K562 (cell line): ENCODE measurements around the gene BID. TPM values are rescaled to one million over a fixed set of nuclear protein-coding genes. Genes with fewer than 3 reads are reported as not detected.
A peak's percentile ranks its signal among the peaks of the same experiment; 100 is the strongest.

Experiments
- ATAC-seq: fragments of 200-7000 bp; cut with Tn5 transposase; 3 replicates; pipeline ENCODE4 v1.9.1; 2020; ENCODE audit warnings: moderate library complexity
- BruUV-seq: library from RNA; stranded (reverse); fragments of 400-500 nt; replicated peaks from 2 replicates; lab custom pipeline; 2021; lab: Mats Ljungman, UMichigan
- CTCF ChIA-PET: fragments of 300-600 bp; formaldehyde crosslinking; extraction: SDS; loops from one replicate; lab custom pipeline; 2021; ENCODE audit warnings: low intra/inter-chr PET ratio; lab: Yijun Ruan, JAX
- POLR2A ChIA-PET: fragments of 300-600, 350-650 bp; sonication (Branson Sonifier 250); formaldehyde crosslinking; extraction: SDS; loops from one replicate; lab custom pipeline; 2021; ENCODE audit warnings: antibody characterized with exemption, inconsistent platforms; lab: Yijun Ruan, JAX
- DNase-seq, 4 experiments: peaks; one replicate each; pipeline versions ENCODE4 v3.0.0 to v3.0.0-alpha.2; 2011 to 2018; ENCODE audit warnings: low spot score in 3 of 4, mixed read lengths in 3 of 4; ENCODE audit errors: extremely low read depth in 1 of 4
- FAIRE-seq: peaks from 2 replicates; lab custom pipeline; 2011; peaks lifted over from hg19 to GRCh38; lab: Jason Lieb, UNC
- H2AFZ ChIP-seq: 2 replicates; pipeline ENCODE4 v1.6.0; 2011; ENCODE audit warnings: low read depth, low read length, control low read depth, inconsistent platforms
- H3K27ac ChIP-seq: fragments of 200-600 bp; 3 replicates; pipeline ENCODE4 v1.8.0; 2011; ENCODE audit warnings: low read depth, mild to moderate bottlenecking, control low read depth, inconsistent platforms, low read length, moderate library complexity, mixed read lengths; ENCODE audit errors: extremely low read depth
- H3K27me3 ChIP-seq, 2 experiments: fragments of 300-600 bp in 1 of 2; 2 replicates in 1 of 2; 3 replicates in 1 of 2; pipeline versions ENCODE4 v1.6.0 to v1.8.0; 2011; ENCODE audit warnings: inconsistent platforms in 2 of 2, low read length in 2 of 2, mild to moderate bottlenecking in 1 of 2, mixed read lengths in 1 of 2, moderate library complexity in 1 of 2; ENCODE audit not compliant: control insufficient read depth in 2 of 2, insufficient read depth in 2 of 2
- H3K36me3 ChIP-seq: fragments of 300-600 bp; 3 replicates; pipeline ENCODE4 v1.8.0; 2011; ENCODE audit warnings: mild to moderate bottlenecking, low read length, inconsistent platforms; ENCODE audit not compliant: control insufficient read depth, insufficient read depth
- H3K4me1 ChIP-seq, 2 experiments: fragments of 200-600 bp in 1 of 2; replicated peaks in 1 of 2; 2 replicates in 1 of 2; 3 replicates in 1 of 2; pipeline versions ENCODE4 v1.5.1 to v1.8.0; 2011; ENCODE audit warnings: inconsistent platforms in 2 of 2, low read length in 2 of 2, mild to moderate bottlenecking in 1 of 2, mixed read lengths in 1 of 2, moderate library complexity in 1 of 2; ENCODE audit not compliant: control insufficient read depth in 2 of 2, insufficient read depth in 2 of 2
- H3K4me2 ChIP-seq: 2 replicates; pipeline ENCODE4 v1.6.1; 2011; ENCODE audit warnings: low read length, control low read depth, inconsistent platforms, mixed read lengths; ENCODE audit not compliant: insufficient read depth
- H3K4me3 ChIP-seq: fragments of 200-600 bp; sonication (generic), shearing (Covaris generic); 2 replicates; pipeline ENCODE4 v1.5.1; 2016; ENCODE audit warnings: control low read depth, inconsistent platforms
- H3K79me2 ChIP-seq: fragments of 200-600 bp; 3 replicates; pipeline ENCODE4 v1.8.0; 2011; ENCODE audit warnings: low read length, inconsistent platforms; ENCODE audit not compliant: control insufficient read depth, insufficient read depth
- H3K9ac ChIP-seq, 2 experiments: 2 replicates each; pipeline versions ENCODE4 v1.6.0 to v1.6.1; 2011; ENCODE audit warnings: low read depth in 2 of 2, low read length in 2 of 2, control low read depth in 1 of 2, inconsistent platforms in 1 of 2, mild to moderate bottlenecking in 1 of 2, mixed read lengths in 1 of 2; ENCODE audit not compliant: insufficient read depth in 1 of 2
- H3K9me1 ChIP-seq: one replicate; pipeline ENCODE4 v1.6.0; 2011; ENCODE audit warnings: inconsistent platforms, mild to moderate bottlenecking, low read length, moderate library complexity; ENCODE audit not compliant: control insufficient read depth, insufficient read depth
- H3K9me3 ChIP-seq: replicated peaks from 2 replicates; pipeline ENCODE4 v1.5.1; 2011; ENCODE audit warnings: low read depth, low read length, inconsistent platforms; ENCODE audit not compliant: control insufficient read depth, insufficient read depth
- H4K20me1 ChIP-seq: replicated peaks from 2 replicates; pipeline ENCODE4 v1.6.1; 2011; ENCODE audit warnings: low read length, inconsistent platforms, mixed read lengths; ENCODE audit not compliant: control insufficient read depth, insufficient read depth
- CHD1 ChIP-seq: fragments of 200-600 bp; sonication (generic); IDR thresholded peaks from one replicate; pipeline ENCODE4 v1.6.1; 2012; ENCODE audit warnings: mild to moderate bottlenecking, moderate library complexity, low read length, inconsistent platforms
- EP300 ChIP-seq: IDR thresholded peaks from 2 replicates; pipeline ENCODE4 v1.6.1; 2012; ENCODE audit warnings: low read length, improper control_type of control experiment
- POLR2B ChIP-seq: fragments of 450-650 bp; IDR thresholded peaks from 2 replicates; pipeline ENCODE4 v1.6.1; 2018; ENCODE audit warnings: low read depth; ENCODE audit not compliant: partially characterized antibody
- PPARD ChIP-seq: fragments of 250-450 bp; sonication (Bioruptor Pico); IDR thresholded peaks from 2 replicates; pipeline ENCODE4 v1.8.0; 2022; ENCODE audit warnings: inconsistent platforms, mild to moderate bottlenecking, moderate library complexity
- SREBF1 ChIP-seq: fragments of 150-350 bp; IDR thresholded peaks from 2 replicates; pipeline ENCODE4 v1.6.1; 2014; ENCODE audit warnings: antibody characterized with exemption, low read depth, low read length, borderline replicate concordance
- TAL1 ChIP-seq: fragments of 450-650 bp; IDR thresholded peaks from 2 replicates; pipeline ENCODE4 v1.6.1; 2016; ENCODE audit warnings: mild to moderate bottlenecking
- ZBTB8A ChIP-seq: fragments of 450-650 bp; IDR thresholded peaks from 2 replicates; pipeline ENCODE4 v1.6.1; 2018; ENCODE audit warnings: mild to moderate bottlenecking, moderate library complexity; ENCODE audit not compliant: partially characterized antibody
- ZFPM2 ChIP-seq: fragments of 250-450 bp; sonication (Bioruptor Pico); IDR thresholded peaks from 2 replicates; pipeline ENCODE4 v1.5.1; 2022; ENCODE audit warnings: mild to moderate bottlenecking
- ZNF121 ChIP-seq: sonication (generic); formaldehyde crosslinking; conservative IDR thresholded peaks from 2 replicates; pipeline ENCODE4 v1.8.0; 2022; ENCODE audit warnings: missing genetic modification reagents
- ZNF311 ChIP-seq: fragments of 250-450 bp; sonication (Bioruptor Pico); IDR thresholded peaks from 2 replicates; pipeline ENCODE4 v1.4.0; 2020; ENCODE audit warnings: mild to moderate bottlenecking, moderate library complexity
- ZNF316 ChIP-seq: fragments of 450-650 bp; IDR thresholded peaks from 2 replicates; pipeline ENCODE4 v1.6.1; 2016
- ZNF57 ChIP-seq: fragments of 450-650 bp; formaldehyde crosslinking; IDR thresholded peaks from 2 replicates; pipeline ENCODE4 v1.4.0; 2020; ENCODE audit warnings: mild to moderate bottlenecking, moderate library complexity
- WGBS: fragments of 100-300 bp; shearing (Covaris generic); methylation state at CpG from one replicate; pipeline ENCODE4 v1.1.6; 2016; ENCODE audit warnings: low coverage, mixed read lengths; ENCODE audit not compliant: insufficient coverage; ENCODE audit errors: missing lambda C conversion rate; 5-methylcytosine and 5-hydroxymethylcytosine counted together
- in situ Hi-C: fragments of 300-500 bp; cut with MboI; formaldehyde crosslinking; loops from 4 replicates; pipeline ENCODE4 v1.15.0; 2018; ENCODE audit warnings: inconsistent platforms, mixed read lengths
- intact Hi-C: fragments of 100-400 bp; cut with micrococcal nuclease; formaldehyde crosslinking; loops from 2 replicates; pipeline ENCODE4 v1.14.2; 2022
- polyA plus RNA-seq, 8 experiments: library from polyadenylated mRNA; depleted of rRNA in 4 of 8; stranded (reverse) in 5 of 8; unstranded in 3 of 8; fragments of >200 nt; fragmentation: Nextera tagmentation in 2 of 8; fragmentation: Illumina TruSeq in 1 of 8; extraction: Ambion mirVana in 2 of 8; extraction: Trizol in 1 of 8; gene quantifications; 2 replicates each; pipeline versions ENCODE4 v1.2.1 to v1.2.3, GENCODE V29; 2011 to 2014; ENCODE audit warnings: inconsistent platforms in 1 of 8, missing spikeins in 1 of 8
- total RNA-seq, 7 experiments: library from RNA; depleted of rRNA in 6 of 7; stranded (reverse); fragments of >200 nt in 6 of 7; fragmentation: Illumina TruSeq in 2 of 7; extraction: Trizol in 2 of 7; gene quantifications; 2 replicates each; pipeline versions ENCODE4 v1.2.1 to v1.2.3, GENCODE V29; 2011 to 2021; ENCODE audit warnings: low replicate concordance in 1 of 7
- TF ChIP-seq, protein P1 (sequence below): fragments of 450-650 bp; IDR thresholded peaks from 2 replicates; pipeline ENCODE4 v1.6.1; 2016; ENCODE audit warnings: borderline replicate concordance
- TF ChIP-seq, protein P2 (sequence below): fragments of 450-650 bp; formaldehyde crosslinking; IDR thresholded peaks from 2 replicates; pipeline ENCODE4 v1.4.0; 2020; ENCODE audit warnings: mild to moderate bottlenecking, mixed read lengths
- TF ChIP-seq, protein P3 (sequence below): IDR thresholded peaks from 2 replicates; pipeline ENCODE4 v1.6.1; 2011; ENCODE audit not compliant: insufficient read length; ENCODE audit errors: extremely low read depth

The BID gene
- total and polyA plus RNA-seq, 9 of the 15 experiments (the other 6 are each of a cell fraction or from before 2014, with no cell fraction given), result 5.2 to 209 (median 63.7) TPM

DNA sequence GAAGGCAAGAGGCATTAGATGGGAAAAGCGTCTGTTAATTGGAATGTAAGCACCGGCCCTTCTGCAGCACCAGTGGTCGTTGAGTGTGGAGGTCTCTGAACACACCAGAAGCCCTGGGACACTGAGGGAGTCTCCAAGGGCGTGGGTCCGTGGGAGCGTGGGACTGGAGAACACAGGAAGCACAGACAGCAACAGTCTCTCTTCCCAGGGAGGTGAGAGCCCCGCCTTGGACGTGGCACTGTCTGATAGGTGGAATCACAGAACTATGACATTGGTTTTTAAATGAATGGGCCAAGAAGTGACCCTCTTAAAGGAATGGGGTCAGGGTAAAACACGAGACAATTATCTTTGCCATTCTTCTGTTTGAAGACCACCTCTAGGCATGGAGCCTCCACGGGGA, 28.1 kb upstream of the BID start:
- intact Hi-C loops (no loop called here), in situ Hi-C loops (no loop called here)
- Histone ChIP-seq H3K9ac (no peak overlapping the region; a peak in 1 of 4 replicates), H3K9me3 (no peaks in the 10 kb centered on the region), H3K27ac (no peak overlapping the region), H4K20me1 (no peaks in the 10 kb centered on the region), H3K36me3 (peaks cover 17% of the 10 kb centered on the region; the same call in 2 of the 3 replicates), H3K4me1 (peaks cover 3 to 4% of the 10 kb centered on the region in 2 experiments; a peak in 2 of 5 replicates), H3K4me3 (no peak overlapping the region), H3K9me1 (no peaks in the 10 kb centered on the region), H3K27me3 (no peaks in the 10 kb centered on the region), H2AFZ (no peak overlapping the region), H3K79me2 (no peaks in the 10 kb centered on the region), H3K4me2 (no peak overlapping the region)
- DNase-seq (peak in 2 of 4 experiments; percentile 52 to 59), FAIRE-seq (no peak), ATAC-seq (peak; percentile 32)
- ChIA-PET CTCF (no interaction called here), POLR2A (interaction anchor here (0.7 kb wide), 1 partner anchor 11 kb away, joined by 3 read pairs; no protein-coding TSS in a partner anchor)
- BruUV-seq, result no TSS peak
- TF ChIP-seq ZNF57 (CRISPR knock-in tag) (no peak), ZNF121 (no peak), TAL1 (no peak), ZNF316 (no peak), CHD1 (no peak), ZBTB8A (no peak), PPARD (CRISPR knock-in tag) (no peak), EP300 (no peak), ZNF311 (CRISPR knock-in tag) (no peak), POLR2B (no peak), ZFPM2 (CRISPR knock-in tag) (no peak), SREBF1 (no peak)
- TF ChIP-seq, protein P1, sequence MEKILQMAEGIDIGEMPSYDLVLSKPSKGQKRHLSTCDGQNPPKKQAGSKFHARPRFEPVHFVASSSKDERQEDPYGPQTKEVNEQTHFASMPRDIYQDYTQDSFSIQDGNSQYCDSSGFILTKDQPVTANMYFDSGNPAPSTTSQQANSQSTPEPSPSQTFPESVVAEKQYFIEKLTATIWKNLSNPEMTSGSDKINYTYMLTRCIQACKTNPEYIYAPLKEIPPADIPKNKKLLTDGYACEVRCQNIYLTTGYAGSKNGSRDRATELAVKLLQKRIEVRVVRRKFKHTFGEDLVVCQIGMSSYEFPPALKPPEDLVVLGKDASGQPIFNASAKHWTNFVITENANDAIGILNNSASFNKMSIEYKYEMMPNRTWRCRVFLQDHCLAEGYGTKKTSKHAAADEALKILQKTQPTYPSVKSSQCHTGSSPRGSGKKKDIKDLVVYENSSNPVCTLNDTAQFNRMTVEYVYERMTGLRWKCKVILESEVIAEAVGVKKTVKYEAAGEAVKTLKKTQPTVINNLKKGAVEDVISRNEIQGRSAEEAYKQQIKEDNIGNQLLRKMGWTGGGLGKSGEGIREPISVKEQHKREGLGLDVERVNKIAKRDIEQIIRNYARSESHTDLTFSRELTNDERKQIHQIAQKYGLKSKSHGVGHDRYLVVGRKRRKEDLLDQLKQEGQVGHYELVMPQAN, result no peak
- TF ChIP-seq, protein P2, sequence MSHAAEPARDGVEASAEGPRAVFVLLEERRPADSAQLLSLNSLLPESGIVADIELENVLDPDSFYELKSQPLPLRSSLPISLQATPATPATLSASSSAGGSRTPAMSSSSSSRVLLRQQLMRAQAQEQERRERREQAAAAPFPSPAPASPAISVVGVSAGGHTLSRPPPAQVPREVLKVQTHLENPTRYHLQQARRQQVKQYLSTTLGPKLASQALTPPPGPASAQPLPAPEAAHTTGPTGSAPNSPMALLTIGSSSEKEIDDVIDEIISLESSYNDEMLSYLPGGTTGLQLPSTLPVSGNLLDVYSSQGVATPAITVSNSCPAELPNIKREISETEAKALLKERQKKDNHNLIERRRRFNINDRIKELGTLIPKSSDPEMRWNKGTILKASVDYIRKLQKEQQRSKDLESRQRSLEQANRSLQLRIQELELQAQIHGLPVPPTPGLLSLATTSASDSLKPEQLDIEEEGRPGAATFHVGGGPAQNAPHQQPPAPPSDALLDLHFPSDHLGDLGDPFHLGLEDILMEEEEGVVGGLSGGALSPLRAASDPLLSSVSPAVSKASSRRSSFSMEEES (CRISPR knock-in tag), result no peak
- TF ChIP-seq, protein P3, sequence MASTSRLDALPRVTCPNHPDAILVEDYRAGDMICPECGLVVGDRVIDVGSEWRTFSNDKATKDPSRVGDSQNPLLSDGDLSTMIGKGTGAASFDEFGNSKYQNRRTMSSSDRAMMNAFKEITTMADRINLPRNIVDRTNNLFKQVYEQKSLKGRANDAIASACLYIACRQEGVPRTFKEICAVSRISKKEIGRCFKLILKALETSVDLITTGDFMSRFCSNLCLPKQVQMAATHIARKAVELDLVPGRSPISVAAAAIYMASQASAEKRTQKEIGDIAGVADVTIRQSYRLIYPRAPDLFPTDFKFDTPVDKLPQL, result no peak
- WGBS, result 45% methylated on average over 9 of the region's 10 CpGs
